ENCODE data around the gene OSGIN1. TPM values are rescaled to one million over a fixed set of nuclear protein-coding genes. Genes with fewer than 3 reads are reported as not detected.
A peak's percentile ranks its signal among the peaks of the same experiment; 100 is the strongest.

OSGIN1 gene
- total and polyA plus RNA-seq, 3 donors from 2014 or later: 12.3 to 18.5 (median 13.5) TPM

- intact Hi-C loops (cut with DNase I; ENCODE audit: low total_unique reads): no loop called here
- DNase-seq: no peak
- 78 to 87% methylated on average over 4 of the region's 4 CpGs for WGBS, 2 donors
- Histone ChIP-seq H3K4me3 (no peak overlapping the region), H3K9me3 (no peaks in the 10 kb centered on the region), H3K36me3 (ENCODE audit: low read depth, missing control alignments) (no peaks in the 10 kb centered on the region), H3K27ac (no peak overlapping the region), H3K27me3 (no peaks in the 10 kb centered on the region), H3K4me1 (no peaks in the 10 kb centered on the region)
- TF ChIP-seq CTCF (IDR thresholded peaks at IDR 0.05) (no peak), POLR2A (IDR thresholded peaks at IDR 0.05) (no peak)
Observed at GRCh38 chr16:84007520-84007919, 54.5 kb downstream of the OSGIN1 start.

- intact Hi-C loops (cut with DNase I; ENCODE audit: low total_unique reads): no loop called here
- 79 to 85% methylated on average over 8 of the region's 8 CpGs for WGBS, 2 donors
- Histone ChIP-seq H3K9me3 (no peaks in the 10 kb centered on the region), H3K4me3 (no peak overlapping the region), H3K27me3 (no peaks in the 10 kb centered on the region), H3K27ac (no peak overlapping the region), H3K4me1 (no peaks in the 10 kb centered on the region), H3K36me3 (ENCODE audit: low read depth, missing control alignments) (no peaks in the 10 kb centered on the region)
- TF ChIP-seq POLR2A (IDR thresholded peaks at IDR 0.05): no peak
- TF ChIP-seq CTCF (IDR thresholded peaks at IDR 0.05): no peak
- no peak for DNase-seq
Observed at GRCh38 chr16:84007965-84008364, 54.9 kb downstream of the OSGIN1 start.

GRCh38 chr16:84009282-84009681 is 56.2 kb downstream of the OSGIN1 start:
- WGBS, 2 donors: 91 to 95% methylated on average over 6 of the region's 6 CpGs
- no peak for TF ChIP-seq POLR2A (IDR thresholded peaks at IDR 0.05)
- no peak for TF ChIP-seq CTCF (IDR thresholded peaks at IDR 0.05)
- Histone ChIP-seq H3K27me3 (no peaks in the 10 kb centered on the region), H3K4me1 (no peaks in the 10 kb centered on the region), H3K27ac (no peak overlapping the region), H3K36me3 (ENCODE audit: low read depth, missing control alignments) (no peaks in the 10 kb centered on the region), H3K9me3 (no peaks in the 10 kb centered on the region), H3K4me3 (no peak overlapping the region)
- DNase-seq: no peak
- intact Hi-C loops (cut with DNase I; ENCODE audit: low total_unique reads): no loop called here

- Histone ChIP-seq H3K36me3 (ENCODE audit: low read depth, missing control alignments) (no peaks in the 10 kb centered on the region), H3K9me3 (no peaks in the 10 kb centered on the region), H3K27ac (no peak overlapping the region), H3K4me1 (no peaks in the 10 kb centered on the region), H3K27me3 (no peaks in the 10 kb centered on the region), H3K4me3 (no peak overlapping the region)
- TF ChIP-seq POLR2A (IDR thresholded peaks at IDR 0.05) (no peak), CTCF (IDR thresholded peaks at IDR 0.05) (no peak)
- 11 to 21% methylated on average over 9 to 13 of the region's 14 CpGs for WGBS, 2 donors
- intact Hi-C loops (cut with DNase I; ENCODE audit: low total_unique reads): no loop called here
- peak; percentile 81 for DNase-seq
Observed at GRCh38 chr16:84013787-84014569, 60.9 kb downstream of the OSGIN1 start.
